ENCODE data around the gene THAP11.

- no peak for TF ChIP-seq CTCF (IDR thresholded peaks at IDR 0.05)
- no peak for TF ChIP-seq POLR2A (IDR thresholded peaks at IDR 0.05)
Measured at GRCh38 chr16:67879462-67879861, 37.3 kb downstream of the THAP11 start.
